CD4-positive, alpha-beta T cell (primary cell): ENCODE data around the gene CCDC50. TPM values are rescaled to one million over a fixed set of nuclear protein-coding genes. Genes with fewer than 3 reads are reported as not detected.

Source experiments
- ATAC-seq: fragments of 200-7000 bp; cut with Tn5 transposase; one replicate; pipeline ENCODE4 v1.10.0; 2022; ENCODE audit warnings: mild to moderate bottlenecking; ENCODE audit not compliant: poor library complexity
- CTCF ChIA-PET: fragments of 350-600 bp; sonication (Branson Sonifier 250); formaldehyde crosslinking; loops from one replicate; lab custom pipeline; 2021; ENCODE audit warnings: antibody characterized with exemption, inconsistent platforms; lab: Charles Lee
- POLR2A ChIA-PET: fragments of 350-600 bp; sonication (Branson Sonifier 250); formaldehyde crosslinking; loops from one replicate; lab custom pipeline; 2021; ENCODE audit warnings: antibody characterized with exemption, inconsistent platforms; lab: Charles Lee
- DNase-seq, 14 experiments: peaks; one replicate each; pipeline ENCODE4 v3.0.0-alpha.2; 2013 to 2020; ENCODE audit warnings: mixed read lengths in 2 of 14
- H3K27ac ChIP-seq, 2 donors: one replicate each; pipeline versions ENCODE4 v1.5.1 to v1.7.0; 2013; ENCODE audit warnings: low read length in 2 of 2, low read depth in 1 of 2, mild to moderate bottlenecking in 1 of 2
- H3K27me3 ChIP-seq, 2 experiments: 1 replicate in 1 of 2; 2 replicates in 1 of 2; pipeline versions ENCODE4 v1.6.1 to v1.7.0; 2013; ENCODE audit warnings: low read length in 2 of 2, control low read depth in 1 of 2, mild to moderate bottlenecking in 1 of 2, moderate library complexity in 1 of 2; ENCODE audit not compliant: insufficient read depth in 2 of 2, control insufficient read depth in 1 of 2
- H3K36me3 ChIP-seq: one replicate; pipeline ENCODE4 v1.6.1; 2013; ENCODE audit warnings: low read length, control low read depth; ENCODE audit not compliant: insufficient read depth
- H3K4me1 ChIP-seq: one replicate; pipeline ENCODE4 v1.6.1; 2013; ENCODE audit warnings: low read length, control low read depth; ENCODE audit not compliant: insufficient read depth
- H3K4me3 ChIP-seq: one replicate; pipeline ENCODE4 v1.5.1; 2013; ENCODE audit warnings: mild to moderate bottlenecking, low read length, moderate library complexity
- H3K9me3 ChIP-seq, 2 experiments: 1 replicate in 1 of 2; 2 replicates in 1 of 2; pipeline versions ENCODE4 v1.6.1 to v1.7.0; 2013; ENCODE audit warnings: low read length in 2 of 2, mild to moderate bottlenecking in 2 of 2, control low read depth in 1 of 2, moderate library complexity in 1 of 2; ENCODE audit not compliant: control insufficient read depth in 1 of 2, insufficient read depth in 1 of 2
- H3K27ac Mint-ChIP-seq: one replicate; pipeline ENCODE4 v1.8.0; 2020; ENCODE audit warnings: mixed read lengths
- H3K27me3 Mint-ChIP-seq: one replicate; pipeline ENCODE4 v1.8.0; 2021; ENCODE audit warnings: mixed read lengths
- H3K36me3 Mint-ChIP-seq: one replicate; pipeline ENCODE4 v1.8.0; 2021; ENCODE audit warnings: low read depth, mixed read lengths
- H3K4me1 Mint-ChIP-seq: one replicate; pipeline ENCODE4 v1.8.0; 2021; ENCODE audit warnings: low read depth, mixed read lengths
- H3K4me3 Mint-ChIP-seq: one replicate; pipeline ENCODE4 v1.8.0; 2020; ENCODE audit warnings: mild to moderate bottlenecking, mixed read lengths
- H3K9me3 Mint-ChIP-seq: one replicate; pipeline ENCODE4 v1.8.0; 2020; ENCODE audit warnings: mixed read lengths
- CTCF ChIP-seq: fragments of 200-600 bp; IDR thresholded peaks from one replicate; pipeline ENCODE4 v1.8.0; 2022; ENCODE audit warnings: antibody characterized with exemption, mild to moderate bottlenecking
- intact Hi-C, 2 experiments: fragments of 100-400 bp; cut with DNase I in 1 of 2; cut with micrococcal nuclease in 1 of 2; formaldehyde crosslinking; loops; one replicate each; pipeline versions ENCODE4 v1.15.1 to v1.9.0; 2023 to 2025; cut with DNase I, micrococcal nuclease
- total RNA-seq, 174 experiments: library from RNA in 2 of 174; stranded (reverse) in 2 of 174; gene quantifications; one replicate each; pipeline ENCODE4 v1.2.3 and lab custom pipeline; 2021 to 2026

Gene CCDC50
- total RNA-seq, 2 experiments from 2014 or later, result 16.7 to 16.8 TPM

- DNase-seq (no peak), ATAC-seq (no peak)
- ChIA-PET POLR2A (no interaction called here), CTCF (no interaction called here)
- Histone ChIP-seq H3K4me3 (no peak overlapping the region), H3K4me1 (no peaks in the 10 kb centered on the region), H3K36me3 (no peaks in the 10 kb centered on the region), H3K27ac (no peak overlapping the region), H3K9me3 (peaks cover 0 to 4% of the 10 kb centered on the region in 2 experiments), H3K27me3 (no peaks in the 10 kb centered on the region)
- Mint-ChIP-seq H3K36me3 (no peaks in the 10 kb centered on the region), H3K27me3 (no peaks in the 10 kb centered on the region), H3K27ac (no peak overlapping the region), H3K4me3 (no peak overlapping the region), H3K9me3 (no peaks in the 10 kb centered on the region), H3K4me1 (no peaks in the 10 kb centered on the region)
- TF ChIP-seq CTCF, result no peak
- intact Hi-C loops, result no loop called here
Observed at GRCh38 chr3:191401775-191402357, 72.7 kb downstream of the CCDC50 start.

DNA sequence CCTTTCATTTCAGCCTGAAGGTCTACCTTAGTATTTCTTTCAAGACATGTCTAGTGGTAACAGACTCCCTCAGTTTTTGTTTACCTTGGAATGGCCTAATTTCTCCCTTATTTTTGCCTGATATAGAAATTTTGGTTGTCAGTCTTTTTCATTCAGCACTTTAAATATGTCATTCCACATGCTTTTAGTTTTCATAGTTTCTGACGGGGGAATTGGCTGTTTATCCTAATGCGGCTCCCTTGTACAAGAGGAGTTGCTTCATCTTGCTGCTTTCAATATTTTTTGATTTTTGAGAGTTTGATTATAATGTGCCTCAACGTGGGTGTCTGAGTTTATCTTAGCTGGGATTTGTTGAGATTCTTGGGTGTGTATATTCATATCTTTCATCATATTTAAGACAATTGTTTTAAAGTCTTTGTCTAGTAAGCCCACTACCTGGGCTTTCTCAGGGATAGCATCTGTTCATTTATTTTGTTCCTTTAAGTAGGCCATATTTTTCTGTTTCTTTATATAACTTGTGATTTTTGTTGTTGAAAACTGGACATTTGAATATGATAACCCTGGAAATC is 80.7 kb downstream of the CCDC50 start:
- no peaks in the 10 kb centered on the region for H3K36me3 Mint-ChIP-seq
- peaks cover 12% of the 10 kb centered on the region for H3K9me3 Mint-ChIP-seq
- Histone ChIP-seq H3K9me3 (no peaks in the 10 kb centered on the region), H3K27ac (no peak overlapping the region), H3K27me3 (no peaks in the 10 kb centered on the region), H3K4me1 (no peaks in the 10 kb centered on the region), H3K4me3 (no peak overlapping the region), H3K36me3 (no peaks in the 10 kb centered on the region)
- DNase-seq (no peak), ATAC-seq (no peak)
- H3K27me3 Mint-ChIP-seq, result no peaks in the 10 kb centered on the region
- no peak for TF ChIP-seq CTCF
- no peak overlapping the region for H3K27ac Mint-ChIP-seq
- H3K4me3 Mint-ChIP-seq, result no peak overlapping the region
- no peaks in the 10 kb centered on the region for H3K4me1 Mint-ChIP-seq
- POLR2A ChIA-PET, result no interaction called here
- intact Hi-C loops, result loop anchor here in 1 of 2 experiments (10.0 kb wide), 1 partner anchor 1035 kb away; no protein-coding TSS in a partner anchor
- CTCF ChIA-PET, result no interaction called here

DNA sequence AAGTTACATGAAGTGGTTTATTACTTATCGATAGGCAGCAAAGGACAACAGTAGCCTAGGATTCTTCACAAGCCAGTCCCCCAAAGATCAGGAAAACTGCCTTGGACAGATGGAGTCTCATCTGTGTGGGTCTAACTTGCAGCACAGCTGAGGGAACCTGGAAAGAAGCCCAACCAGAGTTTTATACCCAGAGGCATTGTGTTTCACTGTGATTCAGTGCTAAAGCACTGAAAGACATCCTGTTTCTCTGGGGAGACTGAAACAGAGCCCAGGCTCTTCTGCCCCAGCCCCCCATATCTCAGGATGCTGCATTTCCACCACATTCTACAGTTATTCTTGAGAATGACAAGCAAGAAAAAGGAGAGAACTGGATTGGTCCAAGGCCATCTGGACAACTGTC is 83.6 kb downstream of the CCDC50 start:
- Mint-ChIP-seq H3K36me3 (no peaks in the 10 kb centered on the region), H3K4me1 (no peaks in the 10 kb centered on the region), H3K27me3 (peaks cover 4% of the 10 kb centered on the region), H3K4me3 (no peak overlapping the region), H3K9me3 (peaks cover 12% of the 10 kb centered on the region), H3K27ac (no peak overlapping the region)
- no peaks in the 10 kb centered on the region for H3K27me3 ChIP-seq
- intact Hi-C loops, result loop anchor here in 1 of 2 experiments (10.0 kb wide), 1 partner anchor 1032 kb away; no protein-coding TSS in a partner anchor
- no peak overlapping the region for H3K4me3 ChIP-seq
- H3K4me1 ChIP-seq, result no peaks in the 10 kb centered on the region
- no peaks in the 10 kb centered on the region for H3K36me3 ChIP-seq
- H3K9me3 ChIP-seq, result peaks cover 0 to 5% of the 10 kb centered on the region in 2 experiments
- ATAC-seq (no peak), DNase-seq (no peak)
- no peak for TF ChIP-seq CTCF
- H3K27ac ChIP-seq, result no peak overlapping the region
- ChIA-PET CTCF (no interaction called here), POLR2A (no interaction called here)
